Naive thymus-derived CD4-positive, alpha-beta T cell (primary cell): ENCODE results near the gene ACTN4. TPM values are rescaled to one million over a fixed set of nuclear protein-coding genes. Genes with fewer than 3 reads are reported as not detected.
"Not testable (repeated sequence)": the region's sequence is repeated elsewhere in the genome, so short reads cannot be mapped to it uniquely, and the experiment has no call there.

Source experiments
- ATAC-seq: fragments of 150-1000 bp; cut with Tn5 transposase; 2 replicates; pipeline ENCODE4 v1.10.0; 2021; ENCODE audit warnings: mild to moderate bottlenecking, moderate library complexity
- CTCF ChIA-PET: fragments of 350-600 bp; sonication (Branson Sonifier 250); formaldehyde crosslinking; loops from one replicate; lab custom pipeline; 2021; ENCODE audit warnings: antibody characterized with exemption; lab: Charles Lee
- POLR2A ChIA-PET: fragments of 350-600 bp; sonication (Branson Sonifier 250); formaldehyde crosslinking; loops from one replicate; lab custom pipeline; 2021; ENCODE audit warnings: antibody characterized with exemption, inconsistent platforms; lab: Charles Lee
- DNase-seq, 9 donors: peaks; one replicate each; pipeline versions ENCODE4 v3.0.0 to v3.0.0-alpha.2; 2020 to 2022; ENCODE audit warnings: mixed read lengths in 1 of 9
- H3K27ac ChIP-seq: one replicate; pipeline ENCODE4 v1.7.0; 2013; ENCODE audit warnings: mild to moderate bottlenecking, low read depth, low read length, moderate library complexity
- H3K27me3 ChIP-seq, 2 donors: one replicate each; pipeline ENCODE4 v1.7.0; 2013; ENCODE audit warnings: low read length in 2 of 2, mild to moderate bottlenecking in 2 of 2, moderate library complexity in 2 of 2; ENCODE audit not compliant: control insufficient read depth in 2 of 2, insufficient read depth in 2 of 2
- H3K36me3 ChIP-seq, 3 experiments: 1 replicate in 2 of 3; 2 replicates in 1 of 3; pipeline ENCODE4 v1.7.0; 2013; ENCODE audit warnings: low read length in 3 of 3, mild to moderate bottlenecking in 3 of 3, moderate library complexity in 1 of 3; ENCODE audit not compliant: insufficient read depth in 3 of 3, control insufficient read depth in 2 of 3
- H3K4me1 ChIP-seq, 2 donors: one replicate each; pipeline ENCODE4 v1.7.0; 2013; ENCODE audit warnings: low read length in 2 of 2, mild to moderate bottlenecking in 2 of 2, moderate library complexity in 1 of 2; ENCODE audit not compliant: control insufficient read depth in 2 of 2, insufficient read depth in 2 of 2
- H3K4me3 ChIP-seq: 2 replicates; pipeline ENCODE4 v1.7.0; 2013; ENCODE audit warnings: mild to moderate bottlenecking, low read length
- H3K9me3 ChIP-seq, 3 experiments: 1 replicate in 2 of 3; 2 replicates in 1 of 3; pipeline ENCODE4 v1.7.0; 2013; ENCODE audit warnings: low read length in 3 of 3; ENCODE audit not compliant: control insufficient read depth in 2 of 3
- H3K27ac Mint-ChIP-seq, 9 donors: one replicate each; pipeline ENCODE4 v1.8.0; 2020 to 2022; ENCODE audit warnings: mixed read lengths in 9 of 9, mild to moderate bottlenecking in 8 of 9, moderate library complexity in 5 of 9, inconsistent platforms in 2 of 9
- H3K27me3 Mint-ChIP-seq, 5 donors: one replicate each; pipeline ENCODE4 v1.8.0; 2021 to 2022; ENCODE audit warnings: mixed read lengths in 5 of 5, mild to moderate bottlenecking in 1 of 5
- H3K36me3 Mint-ChIP-seq, 5 donors: one replicate each; pipeline ENCODE4 v1.8.0; 2020 to 2022; ENCODE audit warnings: mixed read lengths in 5 of 5, mild to moderate bottlenecking in 3 of 5, inconsistent platforms in 1 of 5
- H3K4me1 Mint-ChIP-seq, 7 donors: one replicate each; pipeline ENCODE4 v1.8.0; 2020 to 2022; ENCODE audit warnings: mixed read lengths in 7 of 7, mild to moderate bottlenecking in 3 of 7, inconsistent platforms in 1 of 7
- H3K4me3 Mint-ChIP-seq, 10 donors: one replicate each; pipeline ENCODE4 v1.8.0; 2020 to 2022; ENCODE audit warnings: mild to moderate bottlenecking in 10 of 10, mixed read lengths in 10 of 10, moderate library complexity in 6 of 10, inconsistent platforms in 2 of 10
- H3K9me3 Mint-ChIP-seq, 11 donors: one replicate each; pipeline ENCODE4 v1.8.0; 2020 to 2022; ENCODE audit warnings: mixed read lengths in 11 of 11, mild to moderate bottlenecking in 4 of 11, inconsistent platforms in 1 of 11, moderate library complexity in 1 of 11
- intact Hi-C, 2 donors: fragments of 100-400 bp; cut with micrococcal nuclease; formaldehyde crosslinking; loops; one replicate each; pipeline ENCODE4 v1.15.1; 2023
- polyA plus RNA-seq, 2 donors: library from polyadenylated mRNA; unstranded; fragments of 300-500 nt; fragmentation: Illumina TruSeq; gene quantifications; one replicate each; pipeline ENCODE4 v1.2.3, GENCODE V29; 2021
- total RNA-seq, 6 experiments: library from RNA in 5 of 6; stranded (reverse) in 5 of 6; gene quantifications; 1 replicate in 5 of 6; 2 replicates in 1 of 6; pipeline ENCODE4 v1.2.3 and lab custom pipeline; 2021 to 2026

ACTN4 gene
- total and polyA plus RNA-seq, 7 experiments from 2014 or later: 2.8 to 355 (median 52.1) TPM

GRCh38 chr19:38754196-38754595 lies 106.7 kb downstream of the ACTN4 start:
- H3K4me3 ChIP-seq, H3K4me1 ChIP-seq, CTCF ChIA-PET, intact Hi-C loops, DNase-seq, H3K36me3 ChIP-seq, H3K4me1 Mint-ChIP-seq, H3K27ac ChIP-seq, H3K9me3 ChIP-seq, POLR2A ChIA-PET, H3K36me3 Mint-ChIP-seq, H3K9me3 Mint-ChIP-seq, ATAC-seq, H3K27me3 ChIP-seq, H3K27ac Mint-ChIP-seq, H3K4me3 Mint-ChIP-seq: not testable (repeated sequence)
- H3K27me3 Mint-ChIP-seq: peaks cover 0 to 18% (median 0%) of the 10 kb centered on the region in 5 donors

GRCh38 chr19:38759590-38760003 lies 112.1 kb downstream of the ACTN4 start:
- H3K9me3 ChIP-seq: no peaks in the 10 kb centered on the region
- intact Hi-C loops: no loop called here
- POLR2A ChIA-PET: no interaction called here
- H3K36me3 ChIP-seq: no peaks in the 10 kb centered on the region
- H3K27ac Mint-ChIP-seq: no peak overlapping the region
- CTCF ChIA-PET: no interaction called here
- H3K27ac ChIP-seq: no peak overlapping the region
- H3K36me3 Mint-ChIP-seq: no peaks in the 10 kb centered on the region
- no peak for DNase-seq
- H3K4me1 ChIP-seq: no peaks in the 10 kb centered on the region
- H3K4me1 Mint-ChIP-seq: peaks cover 0 to 3% (median 0%) of the 10 kb centered on the region in 7 donors
- no peak overlapping the region for H3K4me3 Mint-ChIP-seq
- H3K9me3 Mint-ChIP-seq: peaks cover 0 to 5% (median 0%) of the 10 kb centered on the region in 11 donors
- no peaks in the 10 kb centered on the region for H3K27me3 ChIP-seq
- ATAC-seq: no peak
- peaks cover 0 to 5% (median 0%) of the 10 kb centered on the region in 5 donors for H3K27me3 Mint-ChIP-seq
- no peak overlapping the region for H3K4me3 ChIP-seq

- intact Hi-C loops, H3K4me3 Mint-ChIP-seq, DNase-seq, H3K9me3 Mint-ChIP-seq, H3K4me1 ChIP-seq, H3K27me3 ChIP-seq, H3K27ac ChIP-seq, H3K4me1 Mint-ChIP-seq, H3K36me3 Mint-ChIP-seq, H3K4me3 ChIP-seq, POLR2A ChIA-PET, ATAC-seq, H3K36me3 ChIP-seq, H3K9me3 ChIP-seq, H3K27me3 Mint-ChIP-seq, H3K27ac Mint-ChIP-seq: not testable (repeated sequence)
- CTCF ChIA-PET: interaction anchor here (1.7 kb wide), 1 partner anchor 9 kb away, joined by 6 read pairs; no protein-coding TSS in a partner anchor
These were observed 113.5 kb downstream of the ACTN4 start for GRCh38 chr19:38760805-38761517.

- POLR2A ChIA-PET: not testable (repeated sequence)
These were observed 114.5 kb downstream of the ACTN4 start for GRCh38 chr19:38761884-38762389.

GRCh38 chr19:38763795-38764220 lies 116.4 kb downstream of the ACTN4 start:
- no peak for ATAC-seq
- Mint-ChIP-seq H3K27ac (no peak overlapping the region), H3K36me3 (no peaks in the 10 kb centered on the region), H3K4me3 (no peak overlapping the region), H3K27me3 (peaks cover 0 to 5% (median 0%) of the 10 kb centered on the region in 5 donors), H3K9me3 (no peaks in the 10 kb centered on the region), H3K4me1 (peaks cover 0 to 3% (median 0%) of the 10 kb centered on the region in 7 donors)
- intact Hi-C loops: no loop called here
- H3K4me3 ChIP-seq: no peak overlapping the region
- no peaks in the 10 kb centered on the region for H3K27me3 ChIP-seq
- H3K4me1 ChIP-seq: no peaks in the 10 kb centered on the region
- H3K9me3 ChIP-seq: no peaks in the 10 kb centered on the region
- no peaks in the 10 kb centered on the region for H3K36me3 ChIP-seq
- no peak overlapping the region for H3K27ac ChIP-seq
- ChIA-PET CTCF (interaction anchor here (0.7 kb wide), 1 partner anchor 252 kb away, joined by 3 read pairs; no protein-coding TSS in a partner anchor), POLR2A (no interaction called here)
- DNase-seq: no peak

More at GRCh38 chr19:38761884-38762389, 114.5 kb downstream of the ACTN4 start:
- H3K36me3 ChIP-seq, H3K27ac ChIP-seq, H3K36me3 Mint-ChIP-seq, H3K4me3 Mint-ChIP-seq, intact Hi-C loops, DNase-seq, H3K4me1 ChIP-seq, H3K9me3 Mint-ChIP-seq, H3K4me3 ChIP-seq, ATAC-seq, H3K4me1 Mint-ChIP-seq, H3K27me3 ChIP-seq, H3K9me3 ChIP-seq, H3K27me3 Mint-ChIP-seq: not testable (repeated sequence)
- H3K27ac Mint-ChIP-seq: peak overlapping the region in 1 of 9 donors; percentile 41
- CTCF ChIA-PET: interaction anchor here (0.5 to 0.6 kb wide), 2 partner anchors 22 to 36 kb away, joined by 3 to 4 read pairs; no protein-coding TSS in a partner anchor

GRCh38 chr19:38765214-38765613 lies 117.8 kb downstream of the ACTN4 start:
- no peak overlapping the region for H3K4me3 ChIP-seq
- peaks cover 0 to 5% of the 10 kb centered on the region in 2 donors for H3K4me1 ChIP-seq
- Mint-ChIP-seq H3K36me3 (no peaks in the 10 kb centered on the region), H3K9me3 (no peaks in the 10 kb centered on the region), H3K4me3 (no peak overlapping the region), H3K27ac (no peak overlapping the region), H3K27me3 (peaks cover 0 to 5% (median 0%) of the 10 kb centered on the region in 5 donors), H3K4me1 (peaks cover 0 to 10% (median 6%) of the 10 kb centered on the region in 7 donors)
- ATAC-seq (no peak), DNase-seq (no peak)
- ChIA-PET CTCF (no interaction called here), POLR2A (no interaction called here)
- H3K27ac ChIP-seq: no peak overlapping the region
- no peaks in the 10 kb centered on the region for H3K9me3 ChIP-seq
- intact Hi-C loops: loop anchor here in 1 of 2 donors (5.0 kb wide), 1 partner anchor 67 kb away; the partner anchor contains the start of gene ECH1
- no peaks in the 10 kb centered on the region for H3K36me3 ChIP-seq
- H3K27me3 ChIP-seq: no peaks in the 10 kb centered on the region
